Gastroesophageal sphincter (tissue), 4 donors: ENCODE results near the gene KIAA1217. TPM values are rescaled to one million over a fixed set of nuclear protein-coding genes. Genes with fewer than 3 reads are reported as not detected.

Source experiments
- ATAC-seq: fragments of 150-250 bp; one replicate; pipeline ENCODE4 v1.9.1; 2016; ENCODE audit warnings: mild to moderate bottlenecking, moderate library complexity
- H3K27ac ChIP-seq, 4 donors: fragments of 200-600 bp; sonication (generic) in 3 of 4; 1 replicate in 3 of 4; 2 replicates in 1 of 4; pipeline ENCODE4 v1.5.1; 2016 to 2019
- H3K27me3 ChIP-seq: fragments of 200-600 bp; sonication (generic); one replicate; pipeline ENCODE4 v1.5.1; 2019
- H3K36me3 ChIP-seq, 2 donors: fragments of 200-600 bp; sonication (generic); one replicate each; pipeline ENCODE4 v1.5.1; 2019; ENCODE audit warnings: control low read depth in 1 of 2
- H3K4me1 ChIP-seq, 3 donors: fragments of 200-600 bp; sonication (generic); 1 replicate in 2 of 3; 2 replicates in 1 of 3; pipeline ENCODE4 v1.5.1; 2016 to 2019; ENCODE audit warnings: control low read depth in 2 of 3
- H3K4me3 ChIP-seq, 2 donors: fragments of 200-600 bp; sonication (generic); one replicate each; pipeline ENCODE4 v1.5.1; 2019; ENCODE audit warnings: mild to moderate bottlenecking in 1 of 2, moderate library complexity in 1 of 2
- H3K9me3 ChIP-seq, 3 donors: fragments of 200-600 bp; sonication (generic); one replicate each; pipeline ENCODE4 v1.5.1; 2017 to 2019; ENCODE audit warnings: control low read depth in 2 of 3
- EP300 ChIP-seq: sonication (generic); formaldehyde crosslinking; IDR thresholded peaks from one replicate; pipeline ENCODE4 v1.6.1; 2017; ENCODE audit warnings: antibody characterized with exemption, mild to moderate bottlenecking
- POLR2A ChIP-seq, 2 donors: fragments of 450-650 bp; IDR thresholded peaks; one replicate each; pipeline ENCODE4 v1.6.1; 2017; ENCODE audit warnings: antibody characterized with exemption in 2 of 2, mild to moderate bottlenecking in 2 of 2, moderate library complexity in 1 of 2
- POLR2AphosphoS5 ChIP-seq: sonication (generic); formaldehyde crosslinking; IDR thresholded peaks from one replicate; pipeline ENCODE4 v1.6.1; 2017; ENCODE audit warnings: antibody characterized with exemption
- WGBS, 2 donors: methylation state at CpG; one replicate each; pipeline ENCODE4 v1.1.5; 2018; ENCODE audit warnings: low coverage in 1 of 2; 5-methylcytosine and 5-hydroxymethylcytosine counted together
- total RNA-seq, 4 donors: library from RNA; depleted of rRNA; stranded (reverse); fragments of >200 nt; gene quantifications; one replicate each; pipeline ENCODE4 v1.1.0, GENCODE V29; 2016
- TF ChIP-seq, protein P1 (sequence below), 4 experiments: fragments of 200-600 bp in 2 of 4; fragments of 450-650 bp in 2 of 4; sonication (generic) in 1 of 4; IDR thresholded peaks; one replicate each; pipeline ENCODE4 v1.5.1; 2017 to 2019; ENCODE audit warnings: antibody characterized with exemption in 4 of 4, mild to moderate bottlenecking in 2 of 4, moderate library complexity in 2 of 4

KIAA1217 gene
- total RNA-seq, 4 donors from 2014 or later, result 9.7 to 15.3 (median 12.7) TPM

DNA sequence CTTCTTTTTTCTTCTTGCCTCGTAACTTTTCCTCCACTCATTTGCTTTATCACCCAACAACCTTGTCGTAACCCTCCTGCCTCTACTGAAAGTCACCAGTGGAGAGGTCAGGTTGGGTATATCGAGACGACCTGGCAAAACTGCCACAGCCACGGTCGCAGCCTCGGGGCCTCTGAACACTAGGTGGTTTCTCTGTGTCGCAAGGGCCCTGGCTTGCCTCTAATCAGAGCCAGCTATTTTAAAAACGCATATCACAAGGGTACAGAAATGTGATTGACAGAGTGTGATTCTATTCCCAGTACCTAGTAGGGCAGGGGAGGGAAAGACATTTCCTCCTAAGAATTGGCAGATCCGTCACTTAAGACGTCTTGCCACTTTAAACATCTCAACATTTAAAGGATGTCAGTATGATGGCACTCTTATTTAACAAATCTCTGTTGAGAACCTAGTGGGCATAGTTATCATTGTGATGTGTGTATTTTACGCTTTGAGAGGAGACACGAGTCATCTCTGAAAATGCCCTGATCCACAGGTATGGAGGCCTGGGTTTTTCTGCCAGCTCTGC lies 317.2 kb downstream of the KIAA1217 start:
- Histone ChIP-seq H3K27me3 (no peaks in the 10 kb centered on the region), H3K4me3 (no peak overlapping the region), H3K36me3 (peaks cover 0 to 64% of the 10 kb centered on the region in 2 donors), H3K27ac (no peak overlapping the region), H3K4me1 (no peaks in the 10 kb centered on the region), H3K9me3 (no peaks in the 10 kb centered on the region)
- ATAC-seq, result no peak
- TF ChIP-seq, protein P1, sequence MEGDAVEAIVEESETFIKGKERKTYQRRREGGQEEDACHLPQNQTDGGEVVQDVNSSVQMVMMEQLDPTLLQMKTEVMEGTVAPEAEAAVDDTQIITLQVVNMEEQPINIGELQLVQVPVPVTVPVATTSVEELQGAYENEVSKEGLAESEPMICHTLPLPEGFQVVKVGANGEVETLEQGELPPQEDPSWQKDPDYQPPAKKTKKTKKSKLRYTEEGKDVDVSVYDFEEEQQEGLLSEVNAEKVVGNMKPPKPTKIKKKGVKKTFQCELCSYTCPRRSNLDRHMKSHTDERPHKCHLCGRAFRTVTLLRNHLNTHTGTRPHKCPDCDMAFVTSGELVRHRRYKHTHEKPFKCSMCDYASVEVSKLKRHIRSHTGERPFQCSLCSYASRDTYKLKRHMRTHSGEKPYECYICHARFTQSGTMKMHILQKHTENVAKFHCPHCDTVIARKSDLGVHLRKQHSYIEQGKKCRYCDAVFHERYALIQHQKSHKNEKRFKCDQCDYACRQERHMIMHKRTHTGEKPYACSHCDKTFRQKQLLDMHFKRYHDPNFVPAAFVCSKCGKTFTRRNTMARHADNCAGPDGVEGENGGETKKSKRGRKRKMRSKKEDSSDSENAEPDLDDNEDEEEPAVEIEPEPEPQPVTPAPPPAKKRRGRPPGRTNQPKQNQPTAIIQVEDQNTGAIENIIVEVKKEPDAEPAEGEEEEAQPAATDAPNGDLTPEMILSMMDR (IDR thresholded peaks at IDR 0.05), result no peak
- TF ChIP-seq POLR2A (IDR thresholded peaks at IDR 0.05) (no peak), POLR2AphosphoS5 (no peak), EP300 (no peak)
- 78 to 92% methylated on average over 7 to 12 of the region's 13 CpGs for WGBS, 2 donors

DNA sequence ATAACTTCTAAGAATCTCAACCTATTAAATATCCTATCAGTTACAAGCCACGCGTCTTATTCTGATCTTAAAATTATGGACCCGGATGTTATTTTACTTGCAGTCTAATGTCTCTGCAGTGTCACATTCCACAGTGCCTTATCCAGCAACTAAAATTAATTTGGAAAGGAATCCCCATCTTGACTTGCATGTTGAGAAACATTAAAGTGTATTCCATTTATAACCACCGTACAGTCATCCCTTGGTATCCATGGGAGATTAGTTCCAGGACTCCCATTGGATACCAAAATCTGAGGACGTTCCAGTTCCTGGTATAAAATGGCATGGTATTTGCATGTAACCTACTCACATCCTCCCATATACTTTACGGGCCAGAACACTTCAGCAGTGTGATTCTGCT lies 320.0 kb downstream of the KIAA1217 start:
- H3K4me1 ChIP-seq, result no peaks in the 10 kb centered on the region
- no peak overlapping the region for H3K27ac ChIP-seq
- H3K27me3 ChIP-seq, result no peaks in the 10 kb centered on the region
- no peak overlapping the region for H3K4me3 ChIP-seq
- WGBS, 2 donors, result 84 to 98% methylated on average over 4 to 6 of the region's 6 CpGs
- no peak for TF ChIP-seq EP300
- TF ChIP-seq POLR2A (IDR thresholded peaks at IDR 0.05), result no peak
- no peak for TF ChIP-seq POLR2AphosphoS5
- TF ChIP-seq, protein P1 (IDR thresholded peaks at IDR 0.05), result no peak
- peaks cover 0 to 76% of the 10 kb centered on the region in 2 donors for H3K36me3 ChIP-seq
- no peak for ATAC-seq
- H3K9me3 ChIP-seq, result no peaks in the 10 kb centered on the region

DNA sequence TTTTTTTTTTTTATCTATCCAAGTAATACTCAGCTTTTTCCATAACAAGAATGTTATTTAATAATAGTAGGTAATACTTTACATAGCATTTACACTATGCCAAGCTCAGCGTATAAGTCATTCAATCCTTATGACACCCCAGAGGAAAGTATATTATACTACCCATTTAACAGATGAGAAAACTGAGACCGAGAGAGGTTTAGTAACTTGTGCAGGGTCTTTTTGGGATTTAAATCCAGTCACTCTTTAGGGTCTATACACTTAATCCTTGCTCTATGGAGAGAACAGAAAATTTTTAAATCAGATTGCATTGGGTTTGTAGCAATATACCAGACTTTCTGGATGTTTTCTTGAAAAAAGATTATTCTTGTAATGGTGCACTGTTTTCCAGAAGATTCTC lies 322.5 kb downstream of the KIAA1217 start:
- H3K4me3 ChIP-seq, result no peak overlapping the region
- TF ChIP-seq POLR2AphosphoS5, result no peak
- TF ChIP-seq, protein P1 (IDR thresholded peaks at IDR 0.05), result no peak
- no peak for TF ChIP-seq EP300
- H3K4me1 ChIP-seq, result no peaks in the 10 kb centered on the region
- no peaks in the 10 kb centered on the region for H3K27me3 ChIP-seq
- ATAC-seq, result no peak
- WGBS, 2 donors, result 96 to 100% methylated on average over 2 of the region's 2 CpGs
- H3K27ac ChIP-seq, result no peak overlapping the region
- H3K9me3 ChIP-seq, result no peaks in the 10 kb centered on the region
- peaks cover 0 to 85% of the 10 kb centered on the region in 2 donors for H3K36me3 ChIP-seq

DNA sequence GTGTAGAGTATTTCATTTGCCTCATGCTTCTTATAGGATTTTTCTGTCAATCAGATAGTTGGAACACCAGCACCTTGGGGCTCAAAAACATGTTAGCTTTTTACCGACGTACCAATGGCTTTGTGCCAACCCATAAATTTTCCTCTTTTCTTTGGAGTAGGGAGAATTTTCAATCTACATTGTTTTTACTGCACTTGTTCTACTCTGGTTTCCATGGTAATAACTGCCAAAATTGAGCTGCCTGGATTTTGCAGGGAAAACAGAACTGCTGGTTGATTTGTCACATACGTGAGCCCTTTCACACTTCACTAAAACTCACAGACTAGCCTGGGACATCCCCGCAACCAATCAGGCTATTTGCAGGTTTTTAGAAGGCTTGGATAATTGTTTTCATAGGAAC lies 325.0 kb downstream of the KIAA1217 start:
- Histone ChIP-seq H3K9me3 (no peaks in the 10 kb centered on the region), H3K4me1 (no peaks in the 10 kb centered on the region), H3K27ac (no peak overlapping the region), H3K36me3 (peaks cover 0 to 87% of the 10 kb centered on the region in 2 donors), H3K27me3 (no peaks in the 10 kb centered on the region), H3K4me3 (no peak overlapping the region)
- 64 to 76% methylated on average over 3 to 4 of the region's 4 CpGs for WGBS, 2 donors
- no peak for TF ChIP-seq POLR2AphosphoS5
- TF ChIP-seq POLR2A (IDR thresholded peaks at IDR 0.05), result no peak
- no peak for TF ChIP-seq EP300
- TF ChIP-seq, protein P1 (IDR thresholded peaks at IDR 0.05), result no peak
- ATAC-seq, result no peak

DNA sequence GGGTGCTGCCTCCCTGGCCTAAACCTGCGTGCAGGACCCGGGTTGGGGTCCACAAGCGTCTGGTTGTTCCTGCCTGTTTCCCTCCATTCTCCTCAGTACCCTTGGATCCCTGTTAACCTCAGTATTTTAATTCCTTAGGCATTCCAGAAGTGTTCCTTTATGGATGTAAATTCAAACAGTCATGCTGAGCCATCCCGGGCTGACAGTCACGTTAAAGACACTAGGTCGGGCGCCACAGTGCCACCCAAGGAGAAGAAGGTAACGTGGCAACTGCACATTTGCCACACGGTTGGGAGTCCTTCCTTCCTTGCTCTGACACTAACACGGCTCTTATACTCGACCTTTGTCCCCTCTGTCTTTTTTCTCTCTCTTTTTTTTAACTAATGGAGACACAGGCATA lies 327.7 kb downstream of the KIAA1217 start:
- H3K27me3 ChIP-seq, result no peaks in the 10 kb centered on the region
- no peaks in the 10 kb centered on the region for H3K4me1 ChIP-seq
- peaks cover 0 to 93% of the 10 kb centered on the region in 2 donors for H3K36me3 ChIP-seq
- no peak for TF ChIP-seq EP300
- no peak for TF ChIP-seq POLR2AphosphoS5
- TF ChIP-seq, protein P1 (IDR thresholded peaks at IDR 0.05), result no peak
- no peak for TF ChIP-seq POLR2A (IDR thresholded peaks at IDR 0.05)
- no peaks in the 10 kb centered on the region for H3K9me3 ChIP-seq
- H3K27ac ChIP-seq, result no peak overlapping the region
- H3K4me3 ChIP-seq, result no peak overlapping the region
- WGBS, 2 donors, result 67 to 80% methylated on average over 5 to 8 of the region's 11 CpGs
- ATAC-seq, result no peak
